Measurements from ENCODE around the gene GREB1.
"Not testable (repeated sequence)": the region's sequence is repeated elsewhere in the genome, so short reads cannot be mapped to it uniquely, and the experiment has no call there.

GREB1 gene

DNA sequence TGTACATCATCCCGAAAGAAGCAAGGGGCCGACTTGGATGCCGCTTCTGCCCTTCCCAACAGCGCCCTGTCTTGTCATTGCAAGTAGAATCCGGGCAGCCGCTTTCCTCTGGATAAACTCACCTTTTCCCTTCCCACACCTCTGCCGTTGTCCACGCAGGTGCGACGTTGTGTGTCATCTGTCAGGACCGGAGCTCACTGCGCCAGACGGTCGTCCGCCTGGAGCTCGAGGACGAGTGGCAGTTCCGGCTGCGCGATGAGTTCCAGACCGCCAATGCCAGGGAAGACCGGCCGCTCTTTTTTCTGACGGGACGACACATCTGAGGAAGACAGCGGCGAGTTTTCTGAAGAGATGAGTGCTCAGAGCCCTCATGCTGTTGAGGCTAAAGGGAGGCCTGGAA, 106.3 kb downstream of the GREB1 start:
- DNase-seq, result no peak

DNA sequence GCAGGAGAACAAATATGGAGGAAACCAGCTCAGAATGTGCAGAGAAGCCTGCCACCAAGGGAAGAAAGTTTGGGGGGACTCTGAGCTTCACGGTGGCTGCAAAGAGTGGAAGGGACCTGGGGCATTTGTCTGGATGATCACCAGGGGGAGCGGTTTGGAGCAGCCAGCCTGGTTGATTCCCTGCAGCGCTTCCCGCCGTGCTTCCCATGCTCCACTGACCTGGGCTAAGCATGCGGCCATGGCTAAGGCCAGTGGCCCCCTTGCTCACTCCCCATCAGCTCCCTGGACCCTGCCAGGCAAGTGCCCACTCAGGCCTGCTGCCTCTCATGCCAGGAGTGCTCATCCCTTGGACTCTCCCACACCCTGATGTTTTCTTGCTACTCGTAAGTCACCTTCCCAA, 109.1 kb downstream of the GREB1 start:
- DNase-seq, result no peak

- DNase-seq, result no peak
These were observed 110.4 kb downstream of the GREB1 start for GRCh38 chr2:11644293-11644692.

- no peak for DNase-seq
These were observed 112.7 kb downstream of the GREB1 start for GRCh38 chr2:11646530-11646929.

DNA sequence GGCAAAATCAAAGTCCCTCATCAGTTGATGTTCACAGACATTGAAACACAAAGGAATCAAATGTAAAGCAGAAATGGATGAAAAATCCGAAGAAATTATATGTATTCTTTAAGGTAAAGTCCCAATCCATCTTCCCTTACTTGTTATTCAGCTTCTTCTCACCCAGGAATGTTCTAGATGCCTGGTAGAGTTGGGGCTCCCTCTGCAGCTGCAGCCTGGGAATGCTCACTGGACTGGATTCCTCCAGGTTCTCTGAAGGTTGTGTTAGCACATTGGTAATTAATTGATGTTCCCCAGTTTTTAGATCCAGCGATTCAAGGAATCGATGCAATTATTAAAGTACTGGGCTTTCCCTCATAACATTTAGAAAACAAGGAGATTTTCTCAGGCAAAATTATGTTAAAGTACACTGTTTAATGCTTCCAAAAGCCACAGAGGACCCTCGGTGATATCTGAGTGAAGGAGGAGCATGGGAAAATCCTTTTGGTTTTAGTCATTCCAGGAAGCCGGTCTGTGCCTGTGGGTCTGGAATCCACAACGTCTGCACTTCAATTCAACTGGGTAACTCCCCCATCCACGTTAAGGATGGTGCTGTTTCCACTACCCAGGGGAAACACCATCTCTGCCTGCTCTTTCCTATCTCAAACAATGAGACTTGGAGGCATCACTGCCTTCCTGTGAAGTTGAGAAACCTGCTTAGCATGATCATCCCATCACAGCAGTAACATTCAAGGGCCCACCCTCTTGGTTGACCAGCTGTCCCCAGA, 114.2 kb downstream of the GREB1 start:
- DNase-seq, result peak; percentile 6

GRCh38 chr2:11649093-11649492, 115.2 kb downstream of the GREB1 start:
- DNase-seq, result no peak

- DNase-seq, result no peak
These were observed 118.2 kb downstream of the GREB1 start for GRCh38 chr2:11651856-11652548.

GRCh38 chr2:11652553-11652952, 118.7 kb downstream of the GREB1 start:
- DNase-seq, result no peak

DNA sequence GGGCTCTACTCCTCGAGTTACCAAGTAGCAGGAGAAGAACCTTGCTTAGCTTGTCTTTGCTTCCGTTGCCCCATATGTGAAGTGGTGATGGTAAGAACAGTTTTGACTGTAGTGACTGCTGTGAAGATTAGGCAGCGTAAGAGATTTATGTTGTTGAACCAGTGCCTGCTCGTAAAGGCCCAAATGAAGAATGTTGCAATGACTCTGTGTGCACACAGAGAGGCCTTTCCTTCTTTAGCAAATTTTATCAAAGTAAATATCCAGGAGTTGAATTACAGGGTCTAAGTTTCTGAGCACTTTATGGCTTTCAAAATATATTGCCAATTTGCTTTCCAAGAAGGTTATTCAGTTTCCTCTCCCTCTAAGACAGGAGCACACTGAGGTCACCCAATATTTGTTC, 121.7 kb downstream of the GREB1 start:
- no peak for DNase-seq

- DNase-seq, result no peak
These were observed 122.4 kb downstream of the GREB1 start for GRCh38 chr2:11656252-11656651.

GRCh38 chr2:11656671-11657101, 122.8 kb downstream of the GREB1 start:
- DNase-seq, result no peak

- DNase-seq, result no peak
These were observed 123.3 kb downstream of the GREB1 start for GRCh38 chr2:11657195-11657594.

DNA sequence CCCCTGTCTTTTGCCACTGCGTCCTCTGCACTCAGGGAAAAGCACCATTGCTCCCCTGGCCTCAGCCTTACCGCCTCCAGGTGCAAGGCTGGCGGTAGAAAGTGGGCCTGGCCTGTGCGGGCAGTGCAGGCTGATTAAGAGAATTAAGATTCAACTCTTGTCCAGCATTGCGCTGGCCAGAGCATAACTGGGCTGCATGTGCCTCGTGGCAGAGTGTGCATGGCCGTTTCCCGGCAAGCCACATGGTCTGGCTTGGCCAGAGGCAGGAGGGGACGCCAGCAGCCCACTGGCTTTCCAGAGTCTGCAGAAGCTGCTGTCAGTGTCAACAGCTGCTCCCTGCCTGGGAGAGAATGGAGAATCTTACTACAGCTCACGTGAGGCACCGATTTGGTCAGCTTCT, 123.8 kb downstream of the GREB1 start:
- no peak for DNase-seq

- DNase-seq, result no peak
These were observed 124.6 kb downstream of the GREB1 start for GRCh38 chr2:11658208-11659114.

DNA sequence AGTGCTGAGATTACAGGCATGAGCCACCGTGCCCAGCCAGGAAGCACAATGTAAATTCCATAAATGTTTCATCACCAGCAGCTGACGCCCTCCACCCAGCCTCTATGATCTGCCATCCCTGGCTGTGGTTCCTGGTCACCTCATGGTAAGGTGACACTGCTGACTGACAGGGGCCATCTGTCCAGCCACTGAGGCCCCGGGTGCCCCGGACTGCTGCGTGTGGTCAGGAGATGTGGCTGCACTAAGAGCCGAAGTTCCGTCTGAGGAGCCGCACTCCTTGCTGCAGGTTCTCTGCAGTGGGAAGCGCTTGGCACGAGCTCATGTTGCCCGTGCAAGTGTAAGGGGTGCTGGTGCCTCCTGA, 125.2 kb downstream of the GREB1 start:
- no peak for DNase-seq

GRCh38 chr2:11659851-11660250, 126.0 kb downstream of the GREB1 start:
- DNase-seq, result no peak

DNA sequence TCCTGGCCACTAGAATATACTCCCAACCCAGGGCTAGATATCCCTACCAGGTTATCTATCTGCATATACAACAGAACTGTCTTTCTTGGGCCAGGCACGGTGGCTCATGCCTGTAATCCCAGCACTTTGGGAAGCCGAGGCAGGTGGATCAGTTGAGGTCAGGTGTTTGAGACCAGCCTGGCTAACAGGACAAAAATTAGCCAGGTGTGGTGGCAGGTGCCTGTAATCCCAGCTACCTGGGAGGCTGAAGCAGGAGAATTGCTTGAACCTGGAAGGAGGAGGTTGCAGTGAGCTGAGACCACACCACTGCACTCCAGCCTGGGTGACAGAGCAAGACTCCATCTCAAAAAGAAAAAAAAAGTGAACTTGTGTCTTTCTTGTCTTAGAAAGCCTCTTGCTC, 126.6 kb downstream of the GREB1 start:
- not testable (repeated sequence) for DNase-seq

DNA sequence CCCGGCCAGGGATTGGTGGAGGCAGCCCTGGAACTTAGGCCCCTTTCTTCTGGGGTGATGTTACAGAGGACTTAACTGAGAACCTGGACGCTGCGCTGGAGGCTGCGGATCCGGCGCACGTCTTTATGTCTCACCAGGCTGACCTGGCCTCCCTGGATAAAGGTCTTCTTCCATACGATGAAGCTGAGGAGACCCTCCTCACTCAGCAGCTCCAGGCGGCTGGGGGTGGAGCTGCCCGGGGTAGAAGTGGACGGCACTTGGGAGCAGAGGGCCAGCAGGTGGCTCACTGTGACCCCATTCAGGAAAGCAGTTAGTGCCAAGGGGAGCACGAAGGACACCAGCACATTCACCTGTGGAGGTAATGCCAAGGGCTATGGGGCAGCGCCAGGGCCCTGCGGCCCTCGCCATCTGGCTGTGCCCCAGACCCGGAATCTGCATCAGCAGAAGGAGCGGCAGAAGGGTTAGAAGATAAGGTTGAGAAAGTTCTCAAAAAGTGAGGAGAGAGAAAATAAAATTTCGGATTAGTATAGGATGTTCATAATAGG, 128.1 kb downstream of the GREB1 start:
- no peak for DNase-seq

DNA sequence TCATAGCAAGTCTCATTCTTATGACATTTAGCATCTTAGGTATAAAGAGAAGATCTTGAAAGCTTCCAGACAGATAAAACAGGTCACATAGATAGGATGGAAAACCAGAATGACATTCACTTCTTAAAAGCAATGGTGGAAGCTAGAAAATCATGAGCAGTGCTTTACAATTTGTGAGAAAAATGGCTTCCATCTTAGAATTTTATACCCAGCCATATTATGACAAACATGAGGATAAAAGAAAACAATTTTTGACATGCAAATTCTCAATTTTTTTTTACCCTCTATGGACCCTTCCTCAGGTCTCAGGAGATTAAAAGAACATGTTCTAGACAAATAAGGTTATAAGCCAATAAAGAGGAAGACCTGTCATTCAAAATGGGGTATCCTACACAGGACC, 129.0 kb downstream of the GREB1 start:
- DNase-seq, result no peak

DNA sequence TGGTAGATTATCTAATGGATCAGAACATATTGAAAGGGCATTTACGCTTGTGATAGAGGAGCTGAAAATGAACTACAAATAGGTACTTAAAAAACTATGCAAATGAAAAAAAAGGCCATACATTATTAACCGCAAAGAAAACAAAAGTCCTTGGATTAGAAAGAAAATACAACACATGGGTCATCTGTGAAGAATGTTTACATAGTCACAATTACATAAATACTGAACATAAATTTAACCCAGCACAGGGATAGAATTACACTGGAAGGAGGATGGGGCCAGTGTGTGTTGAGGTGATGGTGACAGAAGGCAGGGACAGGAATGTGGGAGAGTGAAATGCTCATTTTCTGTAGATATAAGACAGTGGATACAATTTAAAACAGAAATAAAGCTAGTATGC, 129.6 kb downstream of the GREB1 start:
- DNase-seq, result no peak

DNA sequence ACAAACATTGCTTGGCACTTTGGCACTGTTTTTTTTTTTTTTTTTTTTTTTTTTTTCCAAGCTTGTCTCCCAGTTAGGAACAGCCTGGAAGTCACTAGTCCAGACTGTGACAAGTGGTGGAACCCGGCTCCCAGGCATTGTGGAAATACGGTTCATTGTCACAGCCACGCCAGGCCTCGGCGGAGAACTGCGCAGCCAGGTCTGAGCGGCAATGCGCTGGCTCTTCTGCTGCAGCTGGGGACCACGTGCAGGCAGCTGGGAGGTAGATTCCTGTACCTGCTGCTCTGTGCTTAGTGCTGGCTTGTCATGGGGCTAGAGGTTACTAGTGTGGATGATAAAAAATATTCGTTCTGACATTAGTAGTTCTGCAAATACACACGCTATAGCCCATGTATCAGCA, 131.2 kb downstream of the GREB1 start:
- no peak for DNase-seq

- DNase-seq, result no peak
These were observed 131.9 kb downstream of the GREB1 start for GRCh38 chr2:11665510-11666362.

Data from DMS79 (cell line).